Activated CD8-positive, alpha-beta memory T cell treated with anti-CD3 and anti-CD28 coated beads, Interleukin-2, amount 50 U/mL, for 48 hours (primary cell): ENCODE measurements around the gene ASTN1.

Source experiments
- DNase-seq: peaks from one replicate; pipeline ENCODE4 v3.0.0-alpha.2; 2020

The ASTN1 gene

DNA sequence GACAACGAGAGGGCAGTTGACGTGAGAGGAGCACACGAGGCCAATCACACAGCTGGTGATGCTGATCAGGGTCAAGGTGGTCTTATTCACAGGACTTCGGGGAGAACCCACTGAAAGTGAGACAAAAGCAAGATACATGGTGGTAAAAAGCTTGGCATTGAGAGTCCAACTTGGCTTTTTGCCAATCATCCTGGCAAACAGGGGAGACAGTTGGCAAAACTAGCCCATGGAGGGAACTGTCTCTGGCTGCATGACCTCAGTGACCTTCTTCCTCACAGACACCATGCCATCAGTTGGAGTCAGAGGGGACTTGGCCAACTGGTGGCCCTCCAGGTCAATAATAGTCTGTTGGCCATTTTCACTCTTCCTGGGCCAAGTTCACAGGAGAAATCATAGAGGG is 139.9 kb downstream of the ASTN1 start:
- DNase-seq: no peak

DNA sequence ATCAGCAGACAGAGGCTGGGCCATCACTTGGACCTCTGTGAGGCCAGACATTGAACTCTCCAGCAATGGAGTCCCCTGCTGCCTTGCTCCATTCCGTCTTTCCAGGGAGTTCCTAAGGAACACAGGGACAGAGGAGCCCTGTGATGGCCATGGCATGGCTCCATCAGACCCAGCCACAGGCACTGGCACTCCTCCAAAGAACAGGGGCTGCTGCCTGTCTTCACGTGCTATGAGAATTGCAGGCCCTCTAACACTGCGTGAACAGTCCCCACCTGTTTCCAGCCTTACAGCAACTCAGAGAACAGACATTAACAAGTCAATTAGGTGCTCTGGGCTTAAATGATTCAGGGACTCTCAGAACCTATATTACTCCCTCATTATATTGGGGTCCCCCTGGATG is 140.8 kb downstream of the ASTN1 start:
- no peak for DNase-seq

DNA sequence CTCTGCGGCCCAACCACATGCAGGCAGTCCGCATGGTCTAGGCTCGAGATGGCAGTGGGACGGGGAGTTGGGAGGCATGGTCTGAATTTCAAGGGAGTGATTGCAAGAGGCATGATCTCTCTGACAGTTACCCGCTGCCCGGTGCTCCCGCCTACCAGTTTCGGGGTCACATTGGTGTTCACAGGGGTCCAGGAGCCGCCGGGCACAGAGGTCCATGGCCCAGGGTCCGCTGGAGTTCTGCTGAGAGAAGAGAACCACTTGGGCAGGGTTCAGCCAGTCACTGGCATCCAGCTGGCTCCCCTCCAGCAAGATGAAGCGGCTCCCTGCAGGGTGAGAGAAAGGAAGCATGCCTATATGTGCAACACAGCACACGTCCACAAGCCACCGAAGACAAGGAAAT is 141.3 kb downstream of the ASTN1 start:
- no peak for DNase-seq

DNA sequence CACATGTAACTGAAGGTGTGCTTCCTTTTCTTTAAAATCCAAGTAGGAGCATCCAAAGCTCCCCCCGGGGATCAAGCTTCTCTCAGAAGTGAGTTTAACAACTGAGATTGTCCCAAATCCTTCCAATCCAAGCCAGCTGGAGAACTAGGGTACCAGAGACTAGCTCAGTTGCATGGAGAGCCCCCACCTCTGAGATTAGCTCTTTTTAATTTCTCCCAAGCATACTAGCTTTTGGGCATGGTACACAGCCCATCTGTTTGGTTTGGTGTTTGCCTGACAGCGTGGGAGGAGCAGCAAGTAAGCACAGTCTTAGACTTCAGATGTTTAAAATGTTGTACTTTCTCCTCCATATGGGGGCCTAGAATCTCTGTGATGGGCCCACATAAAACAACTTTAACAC is 142.8 kb downstream of the ASTN1 start:
- DNase-seq: no peak

DNA sequence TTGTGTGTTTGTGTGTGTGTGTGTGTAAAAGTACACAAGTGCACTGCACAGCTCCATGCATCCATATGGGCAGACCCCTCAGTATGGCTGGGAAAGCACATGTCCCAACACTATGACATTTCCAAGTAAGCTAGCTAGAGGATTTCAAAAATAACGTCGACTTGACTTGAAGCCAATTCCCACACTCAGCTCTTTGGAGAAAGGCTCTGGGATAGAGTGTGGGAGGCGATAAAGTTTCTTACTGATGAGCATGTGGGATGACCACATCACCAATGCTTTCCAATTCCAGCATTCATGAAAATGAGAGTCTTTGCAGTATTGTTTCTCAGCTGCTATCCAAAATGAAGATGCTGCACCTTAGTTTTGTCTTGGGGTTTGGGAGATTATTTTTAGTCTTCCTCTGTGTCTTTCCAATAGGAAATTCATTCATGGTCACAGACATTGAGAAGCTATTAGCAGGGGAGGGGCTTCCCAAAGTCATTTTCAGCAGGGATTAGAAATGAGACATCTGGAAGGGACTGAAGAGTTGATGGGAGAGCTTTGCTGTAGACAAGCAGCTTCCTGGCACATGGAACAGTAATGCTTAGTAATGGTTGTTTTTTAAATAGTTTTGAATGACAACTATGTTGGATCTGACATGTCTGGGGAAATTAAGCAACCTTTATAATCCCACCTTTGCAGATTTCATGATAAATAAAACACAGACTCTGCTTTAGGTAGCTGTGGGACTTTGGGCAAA is 143.5 kb downstream of the ASTN1 start:
- DNase-seq: no peak

DNA sequence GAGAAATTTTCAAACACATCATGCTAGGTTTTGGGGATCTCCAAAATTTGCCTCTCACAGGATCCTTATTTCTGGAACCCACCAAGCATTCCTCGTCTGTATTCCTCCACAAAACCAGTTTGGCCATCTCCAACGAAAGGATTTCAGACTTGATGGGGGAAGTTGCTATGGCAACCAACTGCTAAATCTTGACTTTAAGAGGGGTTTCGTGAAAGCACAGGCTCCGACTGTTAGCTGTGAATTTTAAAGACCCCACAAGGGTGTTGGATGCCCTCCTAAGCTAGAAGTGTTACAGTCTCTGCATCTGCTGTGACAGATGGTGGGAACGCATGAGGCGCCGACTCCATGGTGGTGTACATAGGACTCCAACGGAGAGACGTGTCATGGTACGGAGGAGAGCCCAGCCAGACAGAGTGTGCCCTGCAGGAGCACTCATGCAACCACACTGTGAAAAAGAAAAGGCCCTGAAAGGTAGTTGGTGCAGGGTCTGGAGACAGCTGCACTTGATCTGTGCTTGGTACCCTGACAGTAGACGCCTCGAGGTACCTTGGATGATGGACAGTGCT is 147.1 kb downstream of the ASTN1 start:
- DNase-seq: no peak

DNA sequence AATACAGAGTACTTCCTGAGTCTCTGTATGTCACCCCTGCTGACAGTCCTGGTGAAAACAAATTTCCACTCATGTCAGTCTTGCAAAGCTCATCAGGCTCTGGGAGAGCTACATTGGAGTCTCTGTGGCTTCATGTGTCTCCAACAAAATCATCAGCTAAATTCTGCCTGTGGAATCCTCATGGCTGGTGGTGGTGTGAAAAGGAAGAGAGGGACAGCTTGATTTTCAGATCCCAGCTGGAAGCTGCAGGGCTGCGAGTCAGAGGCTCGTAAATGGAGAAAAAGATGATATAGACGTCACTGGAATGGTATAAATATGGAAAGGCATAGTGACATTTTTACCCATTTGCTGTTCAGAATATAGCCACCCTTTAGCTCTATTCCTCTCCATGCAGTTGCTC is 150.2 kb downstream of the ASTN1 start:
- DNase-seq: no peak

DNA sequence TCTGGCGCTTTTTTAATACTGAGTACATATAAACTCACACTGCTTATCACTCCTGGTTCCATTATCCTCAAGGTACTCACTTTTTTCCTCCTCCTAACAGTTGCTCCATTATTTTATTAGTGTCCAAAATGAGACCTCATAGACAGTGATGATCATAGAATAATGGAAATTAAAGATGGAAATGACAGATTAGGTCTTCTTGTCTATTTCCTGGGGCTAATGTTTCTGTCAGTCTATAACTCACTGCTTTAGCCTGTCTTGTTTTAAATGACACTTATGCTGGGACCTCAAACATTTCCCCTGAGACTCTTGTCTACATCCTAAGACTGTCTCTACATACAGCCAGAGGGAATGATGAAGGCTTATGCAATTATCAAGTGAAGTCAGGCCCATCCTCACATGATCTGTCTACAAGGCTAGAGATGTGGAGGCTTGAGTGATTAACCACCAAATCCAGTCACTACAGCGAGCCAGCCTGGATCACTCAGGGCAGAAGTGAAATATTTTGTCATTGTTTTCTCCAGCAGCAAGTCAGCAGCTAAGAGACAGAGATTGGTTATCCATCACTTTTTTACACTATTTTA is 152.1 kb downstream of the ASTN1 start:
- no peak for DNase-seq

DNA sequence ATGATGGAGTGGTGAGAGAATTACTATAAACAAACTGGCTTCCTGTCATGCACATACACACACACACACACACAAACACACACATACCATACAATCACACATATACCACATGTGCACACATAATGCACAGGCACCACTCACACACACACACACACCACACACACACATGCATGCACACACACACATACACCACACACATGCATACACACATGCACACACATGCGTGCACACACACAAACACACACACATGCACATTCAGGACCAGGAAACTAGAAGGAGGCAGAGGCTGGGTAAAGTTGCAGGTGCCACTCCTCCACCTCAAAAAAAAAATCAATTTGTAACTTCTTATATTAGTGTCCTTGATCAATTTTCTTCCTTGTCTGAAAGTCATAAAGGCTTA is 153.0 kb downstream of the ASTN1 start:
- no peak for DNase-seq

DNA sequence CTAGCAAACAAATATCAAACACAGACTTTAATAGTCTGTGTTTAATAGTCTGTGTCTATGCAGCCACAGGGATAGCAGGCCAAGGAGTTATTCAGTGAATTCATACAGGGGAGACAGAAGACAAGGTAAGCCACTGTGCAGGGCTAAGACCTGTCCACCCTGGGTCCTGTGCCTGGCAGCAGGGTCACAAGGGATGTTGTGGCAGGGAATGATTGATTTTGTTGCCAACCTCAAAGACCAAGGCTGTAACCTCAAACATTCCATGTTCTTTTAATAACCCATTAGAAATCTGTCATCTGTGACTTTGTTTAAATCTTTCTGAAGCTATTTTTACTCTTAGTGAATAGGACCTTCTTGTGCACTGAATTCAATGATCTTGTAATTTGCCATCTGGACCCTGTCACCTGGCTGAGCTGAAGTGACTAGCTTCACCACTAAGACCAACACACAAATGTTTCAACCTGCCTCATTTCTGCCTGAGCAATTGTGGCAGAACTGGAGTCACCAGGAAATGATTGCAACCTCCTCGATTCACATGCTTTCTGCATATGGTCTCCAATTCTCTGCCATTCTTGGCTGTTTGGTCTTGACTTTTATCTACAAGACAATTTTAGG is 154.2 kb downstream of the ASTN1 start:
- DNase-seq: no peak

DNA sequence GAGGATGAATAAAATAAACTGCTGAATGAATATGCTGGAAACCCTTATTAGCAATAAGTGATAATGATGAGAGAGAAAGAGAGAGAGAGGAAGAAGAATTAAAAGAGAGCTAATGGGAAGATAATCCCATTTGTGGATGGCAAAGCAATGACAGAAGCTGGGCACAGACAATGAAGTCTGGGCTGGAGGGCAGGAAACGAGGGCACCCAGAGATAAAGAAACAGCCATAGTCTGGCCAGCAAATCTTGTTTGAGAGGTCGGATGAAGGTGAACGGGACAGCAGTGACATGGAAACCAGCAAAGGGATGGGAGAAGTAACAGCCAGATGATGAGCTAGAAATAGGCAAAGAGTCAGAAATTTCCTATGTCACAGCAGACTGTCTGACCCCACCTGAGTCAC is 155.9 kb downstream of the ASTN1 start:
- no peak for DNase-seq

DNA sequence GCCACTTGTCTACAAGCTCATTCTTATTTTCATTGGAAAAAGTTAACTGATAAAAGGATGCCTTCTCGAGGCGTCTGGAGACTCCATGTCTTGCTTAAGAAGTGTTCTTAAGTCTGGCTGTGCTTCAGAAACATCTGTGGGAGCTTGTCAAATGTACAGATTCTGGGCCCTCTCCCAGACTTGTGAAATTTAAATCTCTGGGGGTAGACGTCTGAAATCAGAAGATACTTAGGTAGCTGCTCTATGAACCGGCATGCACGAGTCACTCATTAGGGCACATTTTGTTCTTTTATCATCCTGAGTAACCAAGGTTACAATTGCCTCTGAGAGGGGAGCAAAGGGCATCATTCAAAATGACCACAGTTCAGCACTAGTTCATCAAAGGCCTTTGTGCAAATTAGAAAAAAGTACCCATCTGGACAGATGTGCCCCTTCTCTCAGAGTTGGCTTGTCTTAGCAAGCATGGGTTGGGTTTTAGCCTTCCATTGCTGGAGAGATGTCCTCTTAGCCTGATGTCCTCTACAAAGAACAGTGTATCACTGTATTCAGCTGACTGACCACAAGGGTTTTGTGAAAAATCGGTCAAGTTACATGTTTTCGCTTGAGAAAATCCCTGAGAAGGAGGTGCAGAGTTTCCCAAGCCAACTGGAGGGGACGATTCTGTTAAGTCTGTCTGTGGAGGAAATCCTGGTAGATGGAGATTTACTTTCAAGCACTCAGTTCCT is 156.9 kb downstream of the ASTN1 start:
- no peak for DNase-seq

DNA sequence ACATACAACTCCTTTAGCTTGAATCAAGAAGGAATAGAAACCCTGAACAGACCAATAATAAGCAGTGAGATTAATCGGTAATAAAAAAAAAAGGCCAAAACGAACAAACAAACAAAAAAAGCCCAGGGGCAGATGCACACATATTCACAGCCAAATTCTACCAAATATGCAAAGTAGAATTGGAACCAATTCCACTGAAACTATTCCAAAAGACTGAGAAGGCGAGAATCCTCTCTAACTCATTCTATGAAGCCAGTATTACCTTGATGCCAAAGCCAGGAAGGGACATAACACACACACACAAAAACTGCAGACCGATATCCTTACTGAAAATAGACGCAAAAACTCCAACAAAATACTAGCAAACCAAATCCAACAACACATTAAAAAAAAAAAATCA is 161.6 kb downstream of the ASTN1 start:
- DNase-seq: no peak

DNA sequence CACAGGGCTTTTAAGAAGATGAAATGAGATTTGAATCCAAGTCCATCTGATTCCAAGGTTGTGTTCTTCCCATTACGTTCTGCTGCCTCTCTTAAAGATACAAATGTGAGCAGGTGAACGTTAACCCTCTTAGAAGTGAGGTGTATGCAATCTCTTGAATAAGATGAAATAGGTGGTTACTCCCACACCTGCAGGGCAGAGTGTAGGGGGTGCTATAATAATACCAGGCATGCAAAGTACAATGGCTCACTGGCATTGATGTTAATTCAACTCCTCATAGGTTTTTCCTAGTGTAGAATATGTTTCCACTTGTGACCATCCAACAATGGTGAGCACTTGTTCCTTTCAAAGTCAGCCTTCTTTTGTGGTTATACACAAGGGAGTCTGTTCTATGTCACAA is 163.0 kb downstream of the ASTN1 start:
- DNase-seq: no peak

DNA sequence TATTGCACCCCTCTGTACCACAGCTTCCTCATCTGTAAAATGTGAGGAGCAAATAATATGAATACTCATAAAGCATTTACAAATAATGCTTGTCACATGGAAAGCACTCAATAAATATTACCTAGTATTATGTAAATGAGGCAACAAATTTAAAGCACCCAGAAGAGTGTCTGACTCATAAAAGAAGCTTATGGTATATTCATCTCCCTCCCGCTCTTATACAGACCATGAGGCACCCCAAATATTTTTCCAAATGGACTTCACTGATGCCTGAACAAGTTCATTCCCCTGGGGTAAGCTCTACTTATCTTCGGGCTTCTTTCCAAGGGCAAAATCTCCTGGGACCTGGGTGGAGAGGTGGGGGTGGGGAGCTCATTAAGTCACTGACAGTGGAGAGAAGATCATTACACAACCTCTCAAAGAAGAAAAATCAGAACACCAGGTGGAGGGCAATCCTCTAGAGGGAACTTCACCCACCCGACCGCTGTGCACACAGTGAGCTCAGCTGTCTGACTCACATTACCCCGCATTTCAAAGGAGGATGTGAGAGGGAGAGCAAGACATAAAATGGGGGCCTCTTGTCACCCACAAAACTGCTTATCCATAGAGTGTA is 166.2 kb downstream of the ASTN1 start:
- no peak for DNase-seq

DNA sequence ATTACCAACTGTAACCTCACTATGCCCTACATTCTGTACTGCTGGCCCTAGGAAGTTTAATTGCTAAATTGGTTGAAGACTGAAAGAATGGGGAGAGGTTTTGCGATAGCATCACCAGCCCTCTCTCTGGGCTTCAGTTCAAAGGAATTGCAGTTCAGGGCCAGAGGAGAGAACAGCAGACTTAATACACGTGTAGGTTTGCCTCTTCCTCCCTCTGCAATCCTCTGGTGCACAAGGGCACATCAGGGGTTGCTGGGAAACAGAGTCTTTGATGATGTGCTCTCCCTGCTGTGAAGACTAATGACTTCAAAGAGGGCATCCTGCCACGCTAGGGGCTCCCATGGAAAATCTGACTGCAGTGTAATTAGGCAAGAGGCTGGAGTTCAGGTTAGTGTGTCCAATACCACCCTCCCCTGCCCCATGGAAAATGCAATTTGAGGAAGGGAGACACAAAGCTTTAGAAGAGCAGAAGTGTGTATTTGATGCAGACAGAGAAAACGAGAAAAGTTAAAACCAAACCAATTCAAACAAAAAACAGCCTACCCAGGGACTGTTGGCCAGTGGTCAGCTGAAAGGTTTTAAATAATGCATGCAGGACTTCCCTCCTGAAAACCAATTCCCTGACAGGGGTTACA is 167.9 kb downstream of the ASTN1 start:
- no peak for DNase-seq

DNA sequence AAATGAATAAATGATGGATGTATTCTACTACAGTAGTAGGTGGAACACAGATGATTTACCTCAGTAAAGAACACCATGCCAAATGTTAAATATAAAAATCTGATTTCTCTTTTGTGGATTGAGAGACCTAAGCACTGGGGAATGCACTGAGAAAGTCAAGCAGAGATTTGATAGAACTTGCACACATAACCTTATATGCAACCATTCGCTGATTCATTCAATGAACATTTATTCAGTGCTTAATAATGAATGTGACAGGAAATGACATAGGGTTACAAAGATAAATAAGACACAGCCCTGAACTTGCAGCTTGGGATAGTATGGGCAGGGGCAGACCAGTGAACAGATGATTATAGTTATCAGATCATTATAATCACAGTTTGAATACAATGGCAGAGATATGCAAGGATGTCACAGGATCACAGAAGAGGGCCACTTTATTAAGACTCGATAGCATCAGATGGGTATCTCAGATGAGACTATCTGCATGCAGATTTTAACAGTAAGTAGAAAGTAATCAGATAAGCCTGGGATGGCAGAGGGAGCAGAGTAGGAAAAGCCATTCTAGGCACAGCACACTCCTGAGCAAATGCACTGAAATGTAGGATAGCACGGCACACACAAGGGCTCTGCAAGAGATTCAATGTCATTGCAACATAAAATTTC is 169.4 kb downstream of the ASTN1 start:
- no peak for DNase-seq

DNA sequence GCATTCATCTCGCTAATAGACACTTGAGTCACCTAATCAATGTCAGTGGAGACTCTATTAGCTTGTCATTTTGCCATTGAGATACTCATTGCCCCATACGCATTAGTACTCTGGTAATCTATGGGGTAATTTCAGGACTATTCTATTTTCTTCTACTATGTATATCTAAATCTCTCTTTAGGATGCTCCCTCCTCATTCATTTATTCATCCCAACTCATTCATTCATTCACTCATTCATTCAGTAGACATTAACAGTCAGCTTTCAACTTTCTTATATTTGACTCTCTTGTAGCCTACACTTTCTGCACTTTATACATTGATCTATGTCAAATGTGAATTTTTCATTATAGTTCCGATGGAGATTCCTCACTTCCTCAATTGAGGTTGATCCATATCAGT is 170.9 kb downstream of the ASTN1 start:
- DNase-seq: no peak

DNA sequence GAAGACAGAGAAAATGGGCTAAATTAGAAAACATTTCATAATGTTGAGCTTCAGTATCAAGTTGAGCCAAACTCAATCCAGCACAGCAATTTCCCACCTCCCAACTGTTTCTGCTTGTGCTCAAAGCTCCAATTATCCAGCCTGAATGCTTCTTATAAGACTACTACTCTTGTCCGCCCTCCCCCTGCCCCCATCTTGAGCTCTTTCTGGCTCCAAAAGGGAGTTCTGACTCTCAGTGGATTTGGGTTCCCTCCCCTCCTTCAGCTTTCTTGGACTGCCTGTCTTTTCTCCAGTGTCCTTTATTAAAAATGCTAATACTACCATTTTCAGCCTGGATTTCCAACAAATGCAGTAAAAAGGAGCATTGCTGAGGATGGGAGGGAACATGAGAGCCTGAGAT is 174.8 kb downstream of the ASTN1 start:
- no peak for DNase-seq

DNA sequence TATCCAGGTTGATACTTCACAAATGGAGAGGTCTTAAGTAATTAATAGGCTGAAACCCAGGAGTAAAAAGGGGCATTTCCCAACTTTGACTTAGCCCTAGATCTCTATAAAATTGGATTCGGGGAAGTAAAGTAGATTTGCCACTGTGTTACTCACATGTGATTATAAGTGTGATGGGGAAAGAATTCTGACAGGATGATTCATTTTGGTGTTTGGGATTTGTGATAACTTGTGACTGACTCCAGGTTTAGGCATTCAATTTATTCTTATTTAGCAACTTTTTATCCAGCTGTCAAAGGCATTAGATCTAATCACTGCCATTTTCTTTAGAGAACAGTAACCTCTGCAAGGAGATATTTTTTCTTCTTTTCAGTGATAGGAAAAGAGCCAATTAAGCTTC is 175.5 kb downstream of the ASTN1 start:
- no peak for DNase-seq

DNA sequence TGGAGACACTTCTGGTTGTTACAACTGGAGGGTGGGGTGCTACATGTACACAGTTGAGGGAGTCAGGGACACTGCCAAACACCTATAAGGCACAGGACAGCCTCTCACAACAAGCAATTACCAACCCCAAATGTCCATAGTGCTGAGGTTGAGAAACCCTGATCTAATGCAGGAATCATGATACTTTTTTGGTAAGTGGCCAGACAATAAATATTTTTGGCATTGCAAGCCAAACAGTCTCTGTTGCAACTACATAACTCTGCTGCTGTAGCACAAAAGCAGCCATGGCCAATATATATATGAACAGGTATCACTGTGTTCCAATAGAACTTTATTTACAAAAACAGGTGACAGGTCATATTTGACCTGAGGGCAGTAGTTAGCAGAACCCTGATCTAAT is 177.5 kb downstream of the ASTN1 start:
- no peak for DNase-seq

DNA sequence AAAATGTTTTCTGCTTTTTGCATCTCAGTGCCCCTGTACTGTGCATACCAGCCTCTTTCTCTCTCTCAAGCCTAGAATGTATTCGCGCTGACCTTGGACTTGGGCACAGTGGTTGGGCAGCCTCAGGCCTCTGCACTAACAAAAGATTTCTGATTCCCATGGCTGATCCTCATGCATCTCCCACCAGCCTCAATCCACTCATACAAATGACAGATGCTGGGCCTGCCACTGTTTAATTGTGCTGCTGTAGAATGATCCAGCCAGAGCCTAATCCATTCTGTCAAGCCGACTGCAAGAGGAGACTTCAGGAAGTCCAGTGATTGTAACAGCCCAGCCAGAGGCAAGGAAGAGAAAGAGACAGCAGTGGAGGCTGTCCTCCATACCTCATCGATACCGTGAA is 180.8 kb downstream of the ASTN1 start:
- DNase-seq: no peak
